NCI-H146 treated with DMSO at 0.1 percent for 48 hours (cell line): ENCODE results near the gene LUZP2.

Experiments used
- DNase-seq: peaks from one replicate; lab custom pipeline; 2025; ENCODE audit not compliant: unreplicated experiment; lab: John Stamatoyannopoulos, UW

LUZP2 gene

GRCh38 chr11:24805671-24806070 is 308.8 kb downstream of the LUZP2 start:
- no peak for DNase-seq

GRCh38 chr11:24808173-24808572 is 311.3 kb downstream of the LUZP2 start:
- DNase-seq, result no peak

GRCh38 chr11:24819006-24819405 is 322.2 kb downstream of the LUZP2 start:
- no peak for DNase-seq

- no peak for DNase-seq
These were observed 323.1 kb downstream of the LUZP2 start for GRCh38 chr11:24819863-24820434.

- no peak for DNase-seq
These were observed 323.7 kb downstream of the LUZP2 start for GRCh38 chr11:24820541-24820940.

GRCh38 chr11:24828938-24829605 is 332.2 kb downstream of the LUZP2 start:
- DNase-seq, result no peak

- DNase-seq, result no peak
These were observed 336.7 kb downstream of the LUZP2 start for GRCh38 chr11:24833573-24833972.

GRCh38 chr11:24837112-24837511 is 340.3 kb downstream of the LUZP2 start:
- DNase-seq, result no peak

GRCh38 chr11:24842308-24842707 is 345.5 kb downstream of the LUZP2 start:
- no peak for DNase-seq

- no peak for DNase-seq
These were observed 347.6 kb downstream of the LUZP2 start for GRCh38 chr11:24844406-24844805.

GRCh38 chr11:24848857-24849256 is 352.0 kb downstream of the LUZP2 start:
- DNase-seq, result no peak

GRCh38 chr11:24855951-24856350 is 359.1 kb downstream of the LUZP2 start:
- DNase-seq, result no peak

GRCh38 chr11:24859801-24860300 is 363.0 kb downstream of the LUZP2 start:
- no peak for DNase-seq

- no peak for DNase-seq
These were observed 364.6 kb downstream of the LUZP2 start for GRCh38 chr11:24861440-24861839.

- no peak for DNase-seq
These were observed 369.9 kb downstream of the LUZP2 start for GRCh38 chr11:24866743-24867142.

- no peak for DNase-seq
These were observed 373.2 kb downstream of the LUZP2 start for GRCh38 chr11:24870048-24870447.

- DNase-seq, result no peak
These were observed 375.3 kb downstream of the LUZP2 start for GRCh38 chr11:24872186-24872585.

GRCh38 chr11:24872651-24873311 is 375.9 kb downstream of the LUZP2 start:
- DNase-seq, result no peak

- no peak for DNase-seq
These were observed 384.1 kb downstream of the LUZP2 start for GRCh38 chr11:24880962-24881361.

- no peak for DNase-seq
These were observed 388.8 kb downstream of the LUZP2 start for GRCh38 chr11:24885580-24886173.

GRCh38 chr11:24886880-24887619 is 390.2 kb downstream of the LUZP2 start:
- DNase-seq, result no peak
